HepG2 (cell line): ENCODE results near the gene TRIM54. TPM values are rescaled to one million over a fixed set of nuclear protein-coding genes. Genes with fewer than 3 reads are reported as not detected.

Source experiments
- ATAC-seq: fragments of 200-7000 bp; cut with Tn5 transposase; 3 replicates; pipeline ENCODE4 v1.9.1; 2020; ENCODE audit warnings: mild to moderate bottlenecking, moderate library complexity
- BruUV-seq: library from RNA; stranded (reverse); fragments of 400-500 nt; replicated peaks from 2 replicates; lab custom pipeline; 2021; lab: Mats Ljungman, UMichigan
- CTCF ChIA-PET: fragments of 300-600 bp; formaldehyde crosslinking; extraction: SDS; loops from one replicate; lab custom pipeline; 2021; ENCODE audit warnings: low total read pairs, inconsistent platforms, low intra/inter-chr PET ratio; lab: Yijun Ruan, JAX
- POLR2A ChIA-PET: fragments of 350-600 bp; sonication (Branson Sonifier 250); formaldehyde crosslinking; loops from one replicate; lab custom pipeline; 2020; ENCODE audit warnings: antibody characterized with exemption, inconsistent platforms; lab: Yijun Ruan, JAX
- DNase-seq: peaks from one replicate; pipeline ENCODE4 v3.0.0-alpha.2; 2015; ENCODE audit warnings: low spot score
- FAIRE-seq: peaks from 3 replicates; lab custom pipeline; 2011; peaks lifted over from hg19 to GRCh38; lab: Jason Lieb, UNC
- H2AFZ ChIP-seq: one replicate; pipeline ENCODE4 v1.6.1; 2011; ENCODE audit warnings: low read length, inconsistent platforms
- H3K27ac ChIP-seq: fragments of 300-600 bp; 3 replicates; pipeline ENCODE4 v1.8.0; 2011; ENCODE audit warnings: mixed run types, mild to moderate bottlenecking, mixed read lengths, low read length, inconsistent platforms; ENCODE audit not compliant: insufficient read depth; ENCODE audit errors: extremely low read length
- H3K27me3 ChIP-seq, 2 experiments: fragments of 200-600 bp in 1 of 2; 2 replicates in 1 of 2; 3 replicates in 1 of 2; pipeline versions ENCODE4 v1.6.0 to v1.8.0; 2011; ENCODE audit warnings: low read length in 2 of 2, mild to moderate bottlenecking in 2 of 2, moderate library complexity in 2 of 2, inconsistent platforms in 1 of 2; ENCODE audit not compliant: insufficient read depth in 2 of 2, control insufficient read depth in 1 of 2
- H3K36me3 ChIP-seq, 2 experiments: fragments of 200-600 bp in 1 of 2; replicated peaks in 1 of 2; 2 replicates in 1 of 2; 3 replicates in 1 of 2; pipeline versions ENCODE4 v1.5.1 to v1.8.0; 2011; ENCODE audit warnings: low read length in 2 of 2, inconsistent platforms in 1 of 2; ENCODE audit not compliant: insufficient read depth in 2 of 2, control insufficient read depth in 1 of 2
- H3K4me1 ChIP-seq: 2 replicates; pipeline ENCODE4 v1.5.1; 2012; ENCODE audit warnings: low read length, inconsistent platforms; ENCODE audit not compliant: insufficient read depth
- H3K4me2 ChIP-seq: 2 replicates; pipeline ENCODE4 v1.6.0; 2011; ENCODE audit warnings: low read depth, low read length, inconsistent platforms
- H3K4me3 ChIP-seq, 3 experiments: fragments of 200-600 bp in 1 of 3; sonication (generic), shearing (Covaris generic) in 1 of 3; replicated peaks in 1 of 3; 2 replicates each; pipeline ENCODE4 v1.5.1; 2011 to 2016; ENCODE audit warnings: low read length in 3 of 3, inconsistent platforms in 2 of 3, low read depth in 2 of 3, mild to moderate bottlenecking in 2 of 3, control low read depth in 1 of 3, mixed read lengths in 1 of 3; ENCODE audit not compliant: insufficient read depth in 1 of 3
- H3K79me2 ChIP-seq: one replicate; pipeline ENCODE4 v1.6.1; 2011; ENCODE audit warnings: low read length, inconsistent platforms; ENCODE audit not compliant: insufficient read depth
- H3K9ac ChIP-seq: 2 replicates; pipeline ENCODE4 v1.6.0; 2011; ENCODE audit warnings: mild to moderate bottlenecking, low read depth, low read length, inconsistent platforms; ENCODE audit not compliant: insufficient read depth
- H3K9me3 ChIP-seq: 2 replicates; pipeline ENCODE4 v1.5.1; 2012; ENCODE audit warnings: mild to moderate bottlenecking, low read length
- H4K20me1 ChIP-seq: 2 replicates; pipeline ENCODE4 v1.6.0; 2011; ENCODE audit warnings: inconsistent platforms, mild to moderate bottlenecking, low read length, moderate library complexity; ENCODE audit not compliant: insufficient read depth
- AKAP8 ChIP-seq: sonication (generic); formaldehyde crosslinking; IDR thresholded peaks from 2 replicates; pipeline ENCODE4 v1.5.1; 2020; ENCODE audit warnings: mild to moderate bottlenecking, missing genetic modification reagents
- CBX2 ChIP-seq, 2 experiments: fragments of 200-600 bp in 1 of 2; sonication (generic); formaldehyde crosslinking in 1 of 2; IDR thresholded peaks; 2 replicates each; pipeline versions ENCODE4 v1.7.0 to v1.8.1; 2018 to 2022; ENCODE audit warnings: low read depth in 2 of 2, low read length in 1 of 2, mild to moderate bottlenecking in 1 of 2, missing genetic modification reagents in 1 of 2
- CCDC6 ChIP-seq: sonication (generic); formaldehyde crosslinking; IDR thresholded peaks from 2 replicates; pipeline ENCODE4 v1.8.1; 2022; ENCODE audit warnings: mild to moderate bottlenecking, missing genetic modification reagents, moderate library complexity
- ETV5 ChIP-seq: IDR thresholded peaks from 2 replicates; pipeline ENCODE4 v1.6.1; 2018; ENCODE audit warnings: missing biosample characterization, missing genetic modification reagents, inconsistent platforms, borderline replicate concordance
- FOXO4 ChIP-seq: sonication (generic); formaldehyde crosslinking; conservative IDR thresholded peaks from 2 replicates; pipeline ENCODE4 v1.8.1; 2023; ENCODE audit warnings: missing genetic modification reagents
- GABPB1 ChIP-seq: IDR thresholded peaks from 2 replicates; pipeline ENCODE4 v1.6.1; 2016; ENCODE audit warnings: mild to moderate bottlenecking, missing genetic modification reagents, moderate library complexity, missing compliant biosample characterization
- GZF1 ChIP-seq: sonication (generic); formaldehyde crosslinking; IDR thresholded peaks from 2 replicates; pipeline ENCODE4 v1.5.1; 2020; ENCODE audit warnings: mild to moderate bottlenecking, missing genetic modification reagents
- MEF2D ChIP-seq: sonication (generic); formaldehyde crosslinking; IDR thresholded peaks from 2 replicates; pipeline ENCODE4 v1.5.1; 2020; ENCODE audit warnings: mild to moderate bottlenecking, missing genetic modification reagents
- MTA1 ChIP-seq: sonication (generic); formaldehyde crosslinking; IDR thresholded peaks from 2 replicates; pipeline ENCODE4 v1.4.0; 2020; ENCODE audit warnings: missing genetic modification reagents, mild to moderate bottlenecking, borderline replicate concordance
- PAWR ChIP-seq: sonication (generic); formaldehyde crosslinking; IDR thresholded peaks from 2 replicates; pipeline ENCODE4 v1.4.0; 2020; ENCODE audit warnings: missing genetic modification reagents, mild to moderate bottlenecking, borderline replicate concordance
- RBM22 ChIP-seq: fragments of 200-400 bp; formaldehyde crosslinking; optimal IDR thresholded peaks from 2 replicates; pipeline ENCODE3; 2017; ENCODE audit warnings: mild to moderate bottlenecking, low read length, moderate library complexity
- THAP8 ChIP-seq: sonication (generic); formaldehyde crosslinking; IDR thresholded peaks from 2 replicates; pipeline ENCODE4 v1.5.1; 2020; ENCODE audit warnings: missing genetic modification reagents, mild to moderate bottlenecking, borderline replicate concordance
- TIGD3 ChIP-seq: sonication (generic); formaldehyde crosslinking; IDR thresholded peaks from 2 replicates; pipeline ENCODE4 v1.5.1; 2020; ENCODE audit warnings: mild to moderate bottlenecking, missing genetic modification reagents, borderline replicate concordance
- U2AF2 ChIP-seq: fragments of 200-400 bp; formaldehyde crosslinking; IDR thresholded peaks from 2 replicates; pipeline ENCODE4 v1.6.1; 2017; ENCODE audit warnings: low read depth, mild to moderate bottlenecking, low read length
- ZFY ChIP-seq: sonication (generic); formaldehyde crosslinking; IDR thresholded peaks from 2 replicates; pipeline ENCODE4 v1.4.0; 2020; ENCODE audit warnings: missing genetic modification reagents
- ZNF329 ChIP-seq: sonication (generic); formaldehyde crosslinking; IDR thresholded peaks from 2 replicates; pipeline ENCODE4 v1.9.0; 2021; ENCODE audit warnings: low read depth, mild to moderate bottlenecking, missing genetic modification reagents
- ZNF749 ChIP-seq: sonication (generic); formaldehyde crosslinking; IDR thresholded peaks from 2 replicates; pipeline ENCODE4 v1.8.0; 2022; ENCODE audit warnings: mild to moderate bottlenecking, missing genetic modification reagents, moderate library complexity, borderline replicate concordance
- ZNF891 ChIP-seq: sonication (generic); formaldehyde crosslinking; IDR thresholded peaks from 2 replicates; pipeline ENCODE4 v1.5.0; 2020; ENCODE audit warnings: mild to moderate bottlenecking, missing genetic modification reagents
- WGBS: methylation state at CpG from one replicate; pipeline ENCODE4 v1.1.6; 2017; ENCODE audit warnings: low lambda C conversion rate; 5-methylcytosine and 5-hydroxymethylcytosine counted together
- in situ Hi-C: cut with HindIII; loops from 2 replicates; pipeline ENCODE4 v1.10.0; 2017; ENCODE audit warnings: low pct_unique_long_range_greater_than_20kb; ENCODE audit not compliant: extremely low pct_ligation_motif_present
- intact Hi-C: fragments of 100-400 bp; cut with micrococcal nuclease; formaldehyde crosslinking; loops from one replicate; pipeline ENCODE4 v1.10.0; 2022; ENCODE audit not compliant: unreplicated experiment
- polyA plus RNA-seq, 8 experiments: library from polyadenylated mRNA; depleted of rRNA in 3 of 8; stranded (reverse) in 7 of 8; unstranded in 1 of 8; fragments of >200 nt; fragmentation: Illumina TruSeq in 4 of 8; extraction: Trizol in 4 of 8; gene quantifications; 2 replicates each; pipeline versions ENCODE4 v1.2.1 to v1.2.3, GENCODE V29; 2011 to 2016; ENCODE audit warnings: low read depth in 4 of 8, missing spikeins in 1 of 8, mixed read lengths in 1 of 8; ENCODE audit not compliant: insufficient read depth in 1 of 8
- total RNA-seq, 5 experiments: library from RNA; depleted of rRNA; stranded (reverse); fragments of >200 nt; fragmentation: Illumina TruSeq; extraction: Trizol; gene quantifications; 2 replicates each; pipeline ENCODE4 v1.2.3, GENCODE V29; 2016; ENCODE audit warnings: low read depth in 1 of 5

TRIM54 gene
- total and polyA plus RNA-seq, 2 of the 13 experiments (the other 11 are each of a cell fraction or from before 2014, with no cell fraction given), result 0.07 to 0.13 TPM

GRCh38 chr2:27263287-27264252 lies 18.7 kb upstream of the TRIM54 start:
- Histone ChIP-seq H3K27me3 (peaks cover 19 to 73% of the 10 kb centered on the region in 2 experiments), H3K9ac (no peak overlapping the region), H2AFZ (no peak overlapping the region), H3K79me2 (no peaks in the 10 kb centered on the region), H3K4me3 (peak overlapping the region; percentile 62 to 77 (median 65)), H3K9me3 (no peaks in the 10 kb centered on the region), H3K4me2 (peak overlapping the region; percentile 92), H4K20me1 (no peaks in the 10 kb centered on the region), H3K4me1 (peaks cover 26% of the 10 kb centered on the region), H3K27ac (no peak overlapping the region), H3K36me3 (no peaks in the 10 kb centered on the region)
- ChIA-PET CTCF (interaction anchor here (1.8 to 3.6 kb wide), 3 partner anchors 14 to 40 kb away, joined by 7 to 29 read pairs (median 20); no protein-coding TSS in a partner anchor), POLR2A (interaction anchor here (1.1 to 1.9 kb wide), 5 partner anchors 9 to 192 kb away, joined by 3 to 7 read pairs (median 5); partner anchors contain the start of genes ATRAID, OST4, PREB and SLC5A6)
- in situ Hi-C loops, result no loop called here
- intact Hi-C loops, result loop anchor here (2.0 kb wide), 1 partner anchor 17 kb away; no protein-coding TSS in a partner anchor
- DNase-seq, result no peak
- 6% methylated on average over 43 of the region's 46 CpGs for WGBS
- no peak; the same call in 2 of the 3 replicates for ATAC-seq
- BruUV-seq, result no TSS peak
- FAIRE-seq, result peak; percentile 12
- TF ChIP-seq THAP8 (CRISPR knock-in tag) (no peak), RBM22 (no peak), GZF1 (CRISPR knock-in tag) (0 out of 2 replicates have a peak, but pooled peaks have one; percentile 49), FOXO4 (CRISPR knock-in tag) (no peak), MTA1 (CRISPR knock-in tag) (0 out of 2 replicates have a peak, but pooled peaks have one; percentile 17), ETV5 (CRISPR knock-in tag) (no peak), AKAP8 (CRISPR knock-in tag) (no peak), CBX2 (IDR thresholded peaks at IDR 0.05; ENCODE audit: low read depth, low read length) (peak; percentile 57; the same call in 1 of the 2 replicates), CBX2 (CRISPR knock-in tag; IDR thresholded peaks at IDR 0.05; ENCODE audit: low read depth) (no peak), ZNF749 (no peak), CCDC6 (CRISPR knock-in tag) (peak; percentile 77; the same call in 1 of the 2 replicates), GABPB1 (0 out of 2 replicates have a peak, but pooled peaks have one; percentile 2), ZNF329 (CRISPR knock-in tag) (no peak), MEF2D (CRISPR knock-in tag) (0 out of 2 replicates have a peak, but pooled peaks have one; percentile 21), TIGD3 (CRISPR knock-in tag) (no peak), PAWR (CRISPR knock-in tag) (no peak), ZFY (CRISPR knock-in tag) (no peak), ZNF891 (CRISPR knock-in tag) (0 out of 2 replicates have a peak, but pooled peaks have one; percentile 5), U2AF2 (no peak)
